ENCODE results near the gene ALOX12B.

ALOX12B gene

GRCh38 chr17:8075574-8076342, 11.8 kb downstream of the ALOX12B start:
- no peak for TF ChIP-seq CTCF (IDR thresholded peaks at IDR 0.05; ENCODE audit: borderline replicate concordance, insufficient read depth, low read depth, low read length)
- H3K4me3 ChIP-seq (ENCODE audit: low read depth, low read length): no peak overlapping the region

GRCh38 chr17:8075081-8075480, 12.4 kb downstream of the ALOX12B start:
- no peak for TF ChIP-seq CTCF (IDR thresholded peaks at IDR 0.05; ENCODE audit: borderline replicate concordance, insufficient read depth, low read depth, low read length)

GRCh38 chr17:8074554-8074953, 13.0 kb downstream of the ALOX12B start:
- no peak overlapping the region for H3K4me3 ChIP-seq (ENCODE audit: low read depth, low read length)
- no peak for TF ChIP-seq CTCF (IDR thresholded peaks at IDR 0.05; ENCODE audit: borderline replicate concordance, insufficient read depth, low read depth, low read length)

More at GRCh38 chr17:8075081-8075480, 12.4 kb downstream of the ALOX12B start:
- no peak overlapping the region for H3K4me3 ChIP-seq (ENCODE audit: low read depth, low read length)

- H3K4me3 ChIP-seq (ENCODE audit: low read depth, low read length): no peak overlapping the region
- TF ChIP-seq CTCF (IDR thresholded peaks at IDR 0.05; ENCODE audit: borderline replicate concordance, insufficient read depth, low read depth, low read length): peak; percentile 99
These were observed 13.7 kb downstream of the ALOX12B start for GRCh38 chr17:8073627-8074484.

GRCh38 chr17:8072729-8073461, 14.6 kb downstream of the ALOX12B start:
- no peak overlapping the region for H3K4me3 ChIP-seq (ENCODE audit: low read depth, low read length)

GRCh38 chr17:8072341-8072728, 15.2 kb downstream of the ALOX12B start:
- H3K4me3 ChIP-seq (ENCODE audit: low read depth, low read length): no peak overlapping the region
- no peak for TF ChIP-seq CTCF (IDR thresholded peaks at IDR 0.05; ENCODE audit: borderline replicate concordance, insufficient read depth, low read depth, low read length)

More at GRCh38 chr17:8072729-8073461, 14.6 kb downstream of the ALOX12B start:
- no peak for TF ChIP-seq CTCF (IDR thresholded peaks at IDR 0.05; ENCODE audit: borderline replicate concordance, insufficient read depth, low read depth, low read length)
